Fibroblast of skin of right quadriceps (primary cell): ENCODE data around the gene CPNE9.

Source experiments
- DNase-seq: peaks from one replicate; pipeline ENCODE4 v3.0.0-alpha.2; 2013

CPNE9 gene

DNA sequence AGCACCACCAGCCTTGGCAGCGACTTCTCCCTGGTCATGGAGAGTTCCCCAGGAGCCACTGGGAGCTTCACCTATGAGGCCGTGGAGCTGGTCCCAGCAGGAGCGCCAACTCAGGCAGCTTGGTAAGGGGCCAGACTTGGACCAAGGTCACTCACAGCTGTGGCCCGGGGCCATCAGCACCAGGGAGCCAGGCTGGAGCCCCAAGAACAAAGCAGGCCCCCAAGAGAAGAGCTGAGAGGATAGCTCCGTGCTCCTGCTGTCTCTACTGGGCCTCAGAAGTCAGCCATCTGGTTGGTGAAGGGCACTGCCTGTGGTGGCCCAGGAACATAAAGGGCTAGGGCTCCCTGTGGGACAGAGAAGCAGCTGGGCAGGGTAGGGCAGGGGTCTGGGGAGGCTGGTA is 14.7 kb upstream of the CPNE9 start:
- no peak for DNase-seq

DNA sequence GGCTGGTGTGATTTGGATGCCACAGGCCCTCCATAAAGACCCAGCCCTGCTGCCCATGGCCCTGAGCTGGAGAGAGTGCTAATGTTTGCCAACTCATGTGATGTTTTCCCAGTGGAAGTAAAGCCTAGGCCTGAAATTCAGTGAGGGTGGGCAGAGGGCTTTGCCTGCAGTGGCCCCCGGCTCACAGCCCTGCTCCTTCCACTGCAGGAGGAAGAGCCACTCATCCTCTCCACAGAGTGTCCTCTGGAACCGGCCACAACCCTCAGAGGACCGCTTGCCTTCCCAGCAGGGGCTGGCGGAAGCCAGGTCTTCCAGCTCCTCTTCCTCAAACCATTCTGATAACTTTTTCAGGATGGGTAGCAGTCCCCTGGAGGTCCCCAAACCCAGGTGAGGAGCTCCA is 13.9 kb upstream of the CPNE9 start:
- no peak for DNase-seq

DNA sequence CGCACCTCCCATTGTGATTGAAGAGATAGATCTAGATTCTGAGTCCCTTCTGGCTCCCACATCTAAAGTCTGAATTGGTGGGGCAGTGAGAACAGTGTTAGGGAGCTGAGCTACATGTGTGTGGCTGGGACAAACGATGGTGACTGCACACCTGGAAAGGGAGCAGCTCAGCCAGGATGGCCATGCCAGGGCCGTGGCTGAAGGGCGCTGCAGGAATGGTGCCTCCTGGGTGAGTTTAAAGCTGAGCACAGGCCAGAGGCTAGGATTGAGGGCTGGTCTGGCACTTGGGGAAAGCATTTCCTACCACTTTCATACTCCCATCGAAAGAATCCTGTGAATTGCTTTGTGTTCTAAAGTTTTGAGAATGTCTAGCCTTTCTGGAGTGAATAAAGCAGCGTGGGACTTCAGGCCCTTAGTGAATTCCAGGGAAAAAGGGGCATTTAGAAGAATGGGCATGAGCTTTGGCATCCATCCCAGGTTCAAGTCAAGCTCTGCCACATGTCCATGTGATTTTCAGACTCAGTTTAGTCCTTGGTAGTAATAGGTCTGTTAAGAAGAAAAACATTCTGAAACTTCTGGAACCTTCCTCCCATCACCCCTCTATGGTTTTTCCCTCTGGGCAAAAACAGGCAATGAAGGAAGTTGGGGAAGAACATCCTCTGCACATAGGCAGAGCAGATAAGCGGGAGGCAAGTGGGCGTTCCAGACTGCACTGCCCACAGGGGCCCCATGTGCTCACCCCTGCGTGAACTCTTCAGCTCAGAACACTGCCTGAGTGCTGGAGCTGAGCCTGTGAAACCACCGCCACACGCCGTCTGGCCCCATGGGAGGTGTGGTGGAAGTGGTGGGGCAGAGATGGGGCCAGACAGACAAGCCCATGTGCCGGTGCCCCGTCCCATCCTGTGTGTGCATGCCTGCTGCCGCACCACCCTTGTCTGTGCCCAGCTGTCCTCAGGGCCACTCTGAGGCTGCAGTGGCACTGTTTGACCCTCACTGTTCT is 12.9 kb upstream of the CPNE9 start:
- DNase-seq, result no peak

- DNase-seq, result no peak
These were observed 12.0 kb upstream of the CPNE9 start for GRCh38 chr3:9691636-9692035.

- no peak for DNase-seq
These were observed 11.2 kb upstream of the CPNE9 start for GRCh38 chr3:9692416-9692815.

DNA sequence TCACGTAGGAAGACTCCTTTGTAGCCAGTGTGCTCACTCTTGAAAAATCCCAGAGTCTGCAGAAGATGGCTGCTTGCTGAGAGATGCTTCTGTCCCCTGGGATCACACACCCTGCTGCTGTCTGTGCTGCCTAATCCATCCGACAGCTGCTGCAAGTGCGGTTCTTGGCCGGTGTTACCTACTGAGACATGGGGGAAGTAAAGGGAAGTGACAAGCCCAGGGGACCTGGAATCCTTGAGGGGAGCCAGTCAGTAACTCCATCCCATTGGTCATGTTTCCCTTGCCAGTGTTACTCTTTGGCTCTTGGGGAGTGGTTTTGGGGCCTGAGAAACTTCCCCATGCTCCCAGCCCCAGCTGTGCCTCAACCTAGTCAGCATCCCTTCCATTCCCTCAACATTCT is 8.3 kb upstream of the CPNE9 start:
- DNase-seq, result no peak

DNA sequence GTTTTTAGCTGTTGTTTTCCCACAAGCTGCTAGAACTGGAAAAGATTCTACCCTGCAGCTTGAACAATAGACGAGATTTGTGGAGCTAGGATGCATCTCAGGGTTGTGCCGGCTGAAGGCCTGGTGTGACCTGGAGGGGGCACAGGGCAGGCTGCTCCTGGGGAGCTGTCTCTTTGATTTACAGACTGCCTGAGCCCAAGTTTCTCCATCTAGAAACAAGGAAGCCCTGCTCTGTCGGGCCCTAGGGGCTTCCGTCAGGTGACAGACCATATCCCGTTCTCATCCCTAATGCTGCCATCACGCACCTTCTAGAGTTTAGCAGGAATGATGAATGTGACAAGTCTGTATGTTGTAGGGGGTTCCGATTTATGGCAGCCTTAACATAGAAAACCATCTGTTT is 7.9 kb upstream of the CPNE9 start:
- DNase-seq, result no peak

DNA sequence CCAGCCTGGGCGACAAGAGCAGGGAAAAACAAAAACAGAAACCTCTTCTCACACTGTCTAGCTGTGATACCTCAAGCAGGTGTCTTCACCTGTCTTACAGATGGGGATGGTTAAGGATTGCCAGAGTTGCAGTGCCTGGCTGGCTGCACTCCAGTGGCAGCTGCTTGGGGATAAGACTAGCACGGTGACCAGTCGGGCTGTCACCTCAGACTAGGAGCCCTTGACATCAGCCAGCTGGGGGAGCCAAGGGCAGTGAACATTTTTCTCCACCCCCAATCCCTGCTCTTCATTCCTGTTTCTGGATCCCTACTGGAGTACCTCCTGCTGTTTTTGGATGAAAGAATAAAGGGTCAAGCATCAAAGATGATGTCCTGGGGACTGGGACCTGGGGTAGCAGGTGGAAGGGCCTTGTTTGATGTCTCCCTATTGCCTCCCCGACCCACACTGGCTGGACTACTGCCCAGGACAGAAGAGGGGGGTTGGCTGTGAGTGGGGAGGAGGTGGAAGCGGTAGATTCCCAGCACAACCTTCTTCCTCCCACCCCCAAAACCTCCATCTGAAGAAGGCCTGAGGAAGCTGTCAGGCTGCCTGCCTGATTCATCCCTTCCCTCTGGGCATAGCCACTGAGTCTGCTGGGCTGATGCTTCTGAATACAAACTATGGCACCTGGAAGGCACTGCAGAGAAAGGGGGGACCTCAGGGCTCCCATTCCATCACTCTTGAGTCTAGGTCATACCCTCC is 7.0 kb upstream of the CPNE9 start:
- DNase-seq, result no peak

GRCh38 chr3:9697892-9698291 is 5.7 kb upstream of the CPNE9 start:
- no peak for DNase-seq

- DNase-seq, result no peak
These were observed 5.3 kb upstream of the CPNE9 start for GRCh38 chr3:9698293-9698692.

DNA sequence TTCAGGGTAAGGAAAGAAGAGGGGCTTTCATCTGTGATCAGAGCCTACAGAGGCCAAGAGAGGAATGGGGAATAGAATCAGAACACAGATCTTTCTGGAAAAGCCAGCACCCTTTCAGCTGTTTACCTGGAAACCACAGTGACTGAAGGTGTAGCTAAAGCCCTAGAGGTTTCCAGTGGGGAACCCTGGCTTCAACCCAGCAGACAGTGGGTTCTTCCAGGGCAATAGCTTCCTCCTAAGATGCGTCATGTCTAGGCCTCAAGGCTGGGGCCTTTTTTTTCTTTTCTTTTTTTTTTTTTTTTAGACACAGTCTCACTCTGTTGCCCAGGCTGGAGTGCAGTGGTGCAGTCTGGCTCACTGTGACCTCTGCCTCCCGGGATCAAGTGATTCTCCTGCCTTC is 3.1 kb upstream of the CPNE9 start:
- DNase-seq, result no peak

- no peak for DNase-seq
These were observed 2.6 kb upstream of the CPNE9 start for GRCh38 chr3:9701006-9701405.

DNA sequence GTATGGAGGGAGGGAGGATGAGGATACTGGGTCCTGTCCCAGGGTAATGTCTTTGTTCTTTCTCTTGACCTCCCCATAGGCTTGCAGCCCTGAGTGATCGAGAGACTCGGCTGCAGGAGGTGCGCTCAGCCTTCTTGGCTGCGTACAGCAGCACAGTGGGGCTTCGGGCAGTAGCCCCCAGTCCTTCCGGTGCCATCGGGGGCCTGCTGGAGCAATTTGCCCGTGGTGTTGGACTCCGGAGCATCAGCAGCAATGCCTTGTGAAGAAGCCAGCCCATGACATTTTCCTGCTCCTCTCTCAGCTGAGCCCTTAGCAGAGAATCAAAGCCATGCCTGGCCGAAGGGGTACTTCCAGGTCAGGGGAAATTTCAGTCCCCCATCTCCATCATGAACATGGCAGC is 1.9 kb upstream of the CPNE9 start:
- no peak for DNase-seq

DNA sequence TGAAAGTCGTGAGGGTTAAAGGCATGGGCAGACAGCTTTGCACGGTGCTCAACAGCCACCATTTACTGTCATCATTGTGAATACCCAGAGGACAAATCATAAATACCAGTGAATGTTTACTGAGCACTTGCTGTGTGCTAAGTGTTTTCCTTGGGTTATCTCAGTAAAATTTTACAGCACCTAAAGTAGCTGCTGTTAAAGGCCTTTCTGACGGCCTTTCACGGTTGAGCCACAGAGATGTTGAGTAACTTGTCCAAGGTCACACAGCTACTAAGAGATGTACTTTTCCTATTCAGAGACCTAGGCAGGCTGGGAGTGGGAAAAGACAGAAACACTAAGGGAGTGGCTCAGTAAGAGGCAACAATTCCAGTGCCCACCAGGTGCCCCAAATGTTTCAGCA is 393 bp upstream of the CPNE9 start:
- DNase-seq, result no peak

DNA sequence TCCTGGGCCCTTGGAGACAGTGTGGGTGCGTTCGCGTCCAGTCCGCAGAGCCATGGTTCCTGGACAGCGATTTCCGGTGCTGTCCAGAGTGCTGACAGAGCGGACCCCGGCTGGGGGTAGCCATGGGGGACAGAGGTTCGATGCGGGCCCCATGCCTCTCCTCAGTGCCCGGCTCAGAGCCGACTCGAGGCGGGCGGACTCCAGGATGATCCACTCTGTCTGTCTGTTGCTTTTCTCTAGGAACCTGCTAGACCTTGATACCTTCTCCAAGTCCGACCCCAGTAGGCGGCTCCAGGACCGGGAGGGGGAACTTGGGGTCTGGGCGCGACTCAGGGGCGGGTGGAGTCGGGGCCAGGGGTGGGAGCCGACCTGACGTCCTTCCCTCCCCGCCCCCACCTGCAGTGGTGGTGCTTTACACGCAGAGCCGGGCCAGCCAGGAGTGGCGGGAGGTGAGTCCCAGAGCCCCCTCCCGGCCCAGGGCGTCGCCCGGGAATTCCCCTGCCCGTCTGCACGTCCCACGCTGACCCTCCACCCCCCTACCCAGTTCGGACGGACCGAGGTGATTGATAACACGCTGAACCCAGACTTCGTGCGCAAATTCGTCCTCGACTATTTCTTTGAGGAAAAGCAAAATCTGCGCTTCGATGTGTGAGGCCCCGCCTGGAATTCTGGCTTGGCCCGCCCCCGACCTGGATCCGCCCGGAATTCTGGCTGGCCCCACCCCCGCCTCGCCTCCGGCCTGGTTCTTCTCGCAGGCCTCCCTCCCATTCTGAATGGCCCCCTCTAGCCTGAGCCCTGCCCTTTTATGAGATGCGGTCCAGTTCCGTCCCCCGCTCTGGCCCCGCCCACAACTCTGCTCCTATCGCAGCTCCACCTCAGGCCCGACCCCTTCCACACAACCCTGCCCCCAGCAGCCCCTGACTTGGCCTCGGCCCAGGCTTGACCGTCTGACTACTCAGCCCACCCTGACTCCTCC is 1.0 kb downstream of the CPNE9 start:
- peak; percentile 11 for DNase-seq

DNA sequence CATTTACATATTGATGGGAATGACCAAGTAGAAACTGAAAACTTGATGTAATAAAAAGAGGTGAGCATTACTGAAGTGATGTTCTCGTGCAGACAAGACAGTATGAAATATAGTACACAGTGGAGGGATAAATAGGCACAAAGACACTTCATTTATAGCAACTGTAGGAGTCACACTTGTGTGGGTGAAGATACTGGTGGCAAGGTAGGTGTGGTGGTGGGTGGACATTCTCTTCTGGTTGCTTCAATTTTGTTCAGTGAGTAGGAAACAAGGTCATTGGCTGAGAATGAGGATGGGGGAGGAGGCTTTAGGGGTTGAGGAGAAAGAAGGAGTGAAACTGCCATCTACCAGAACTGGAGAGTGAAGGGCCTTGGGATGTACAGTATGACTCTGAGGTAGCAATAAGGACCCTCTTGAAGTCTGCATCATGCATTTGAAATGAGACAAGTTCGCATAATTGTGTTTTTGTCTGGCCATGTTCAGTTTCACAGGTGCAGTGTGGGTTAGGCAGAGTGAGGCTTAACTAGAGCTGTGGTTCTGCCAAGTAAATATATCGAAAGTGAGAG is 6.6 kb downstream of the CPNE9 start:
- DNase-seq, result no peak

DNA sequence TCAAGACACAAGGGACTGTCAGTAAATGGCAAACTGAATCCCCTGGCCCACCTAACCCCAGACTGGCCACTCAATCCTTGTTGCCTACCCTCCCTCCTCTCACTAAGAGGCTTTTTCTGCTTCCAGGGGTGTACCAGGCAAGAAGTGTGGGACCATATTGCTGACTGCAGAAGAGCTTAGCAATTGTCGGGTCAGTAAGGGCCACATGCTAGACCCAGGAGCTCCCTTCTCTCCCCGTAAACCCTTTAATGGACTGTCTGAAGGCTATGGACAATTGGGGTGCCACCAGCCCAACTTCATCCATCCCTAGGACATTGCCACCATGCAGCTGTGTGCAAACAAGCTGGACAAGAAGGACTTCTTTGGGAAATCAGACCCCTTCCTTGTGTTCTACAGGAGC is 8.8 kb downstream of the CPNE9 start:
- no peak for DNase-seq

GRCh38 chr3:9713142-9713541 is 9.5 kb downstream of the CPNE9 start:
- DNase-seq, result no peak

- DNase-seq, result no peak
These were observed 11.5 kb downstream of the CPNE9 start for GRCh38 chr3:9715136-9715535.

GRCh38 chr3:9715764-9716437 is 12.3 kb downstream of the CPNE9 start:
- peak; percentile 81 for DNase-seq

DNA sequence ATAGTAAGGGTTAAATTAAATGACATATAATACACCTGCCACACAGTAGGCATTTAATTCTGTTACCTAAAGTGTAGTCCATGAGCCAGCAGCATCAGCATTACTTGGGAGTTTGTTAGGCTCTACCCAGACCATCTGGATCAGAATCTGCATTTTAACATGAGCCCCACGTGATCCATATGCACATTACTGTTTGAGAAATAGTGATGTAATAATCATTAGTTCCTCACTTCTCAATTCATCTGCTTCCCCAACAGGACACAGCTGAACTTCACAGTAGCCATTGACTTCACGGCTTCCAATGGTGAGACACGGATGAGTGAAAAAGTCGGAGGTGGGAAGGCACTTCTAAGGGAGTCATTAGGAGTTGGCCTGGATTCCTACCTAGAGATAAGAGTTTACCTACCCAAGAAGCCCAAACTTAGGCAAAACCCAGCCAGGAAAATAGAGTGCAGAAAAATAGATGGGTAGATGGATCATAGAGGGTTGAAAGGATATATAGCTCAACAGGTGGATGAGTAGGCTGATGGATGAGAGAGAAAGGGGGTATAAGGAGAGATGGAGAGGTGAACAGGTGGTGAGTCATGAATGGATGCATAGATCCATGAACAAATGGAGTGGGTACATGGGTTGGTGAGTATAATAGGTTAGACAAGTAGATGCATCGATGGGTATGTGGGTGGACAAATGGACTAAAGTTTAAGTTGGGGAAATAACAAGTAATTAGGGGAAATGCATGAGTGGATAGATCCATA is 13.3 kb downstream of the CPNE9 start:
- DNase-seq, result no peak
